ENCODE results near the gene CLPTM1. TPM values are rescaled to one million over a fixed set of nuclear protein-coding genes. Genes with fewer than 3 reads are reported as not detected.

CLPTM1 gene
- total RNA-seq, 6 donors from 2014 or later = 53.4 to 139 (median 99.6) TPM

DNA sequence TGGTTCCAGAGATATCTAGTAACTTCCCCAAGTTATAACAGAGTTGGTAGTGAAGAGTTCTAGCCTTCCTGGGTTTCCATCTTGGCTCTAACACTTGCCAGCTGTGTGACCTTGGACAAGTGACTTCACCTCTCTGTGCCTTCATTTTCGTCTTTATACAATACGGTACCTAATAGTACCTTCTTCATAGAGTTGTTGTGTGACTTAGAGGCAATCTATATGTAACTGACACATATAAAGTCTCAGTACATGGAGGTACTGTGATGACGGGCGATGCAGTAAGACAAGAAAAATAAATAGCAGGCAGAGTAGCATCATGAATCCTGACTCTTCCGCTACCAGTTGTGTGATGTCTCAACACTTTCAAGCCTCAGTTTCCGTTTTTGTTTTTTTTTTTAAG lies 75.6 kb downstream of the CLPTM1 start:
- no peak for ATAC-seq (ENCODE audit: low FRiP score in 2 of 2)
- no peaks in the 10 kb centered on the region for H3K4me1 ChIP-seq
- no peak overlapping the region for H3K4me3 ChIP-seq
- no peak overlapping the region for H3K27ac ChIP-seq
- peaks cover 2 to 83% (median 60%) of the 10 kb centered on the region in 4 donors for H3K36me3 ChIP-seq
- WGBS, 2 donors = 95% methylated on average over 6 of the region's 6 CpGs
- TF ChIP-seq, protein P1, sequence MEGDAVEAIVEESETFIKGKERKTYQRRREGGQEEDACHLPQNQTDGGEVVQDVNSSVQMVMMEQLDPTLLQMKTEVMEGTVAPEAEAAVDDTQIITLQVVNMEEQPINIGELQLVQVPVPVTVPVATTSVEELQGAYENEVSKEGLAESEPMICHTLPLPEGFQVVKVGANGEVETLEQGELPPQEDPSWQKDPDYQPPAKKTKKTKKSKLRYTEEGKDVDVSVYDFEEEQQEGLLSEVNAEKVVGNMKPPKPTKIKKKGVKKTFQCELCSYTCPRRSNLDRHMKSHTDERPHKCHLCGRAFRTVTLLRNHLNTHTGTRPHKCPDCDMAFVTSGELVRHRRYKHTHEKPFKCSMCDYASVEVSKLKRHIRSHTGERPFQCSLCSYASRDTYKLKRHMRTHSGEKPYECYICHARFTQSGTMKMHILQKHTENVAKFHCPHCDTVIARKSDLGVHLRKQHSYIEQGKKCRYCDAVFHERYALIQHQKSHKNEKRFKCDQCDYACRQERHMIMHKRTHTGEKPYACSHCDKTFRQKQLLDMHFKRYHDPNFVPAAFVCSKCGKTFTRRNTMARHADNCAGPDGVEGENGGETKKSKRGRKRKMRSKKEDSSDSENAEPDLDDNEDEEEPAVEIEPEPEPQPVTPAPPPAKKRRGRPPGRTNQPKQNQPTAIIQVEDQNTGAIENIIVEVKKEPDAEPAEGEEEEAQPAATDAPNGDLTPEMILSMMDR (IDR thresholded peaks at IDR 0.05) = no peak
- no peak for TF ChIP-seq EP300 (IDR thresholded peaks at IDR 0.05)
- no peak for TF ChIP-seq POLR2AphosphoS5 (IDR thresholded peaks at IDR 0.05)
- no peak for TF ChIP-seq POLR2A (IDR thresholded peaks at IDR 0.05)
- no peaks in the 10 kb centered on the region for H3K9me3 ChIP-seq
- DNase-seq = no peak
- H3K27me3 ChIP-seq = no peaks in the 10 kb centered on the region

DNA sequence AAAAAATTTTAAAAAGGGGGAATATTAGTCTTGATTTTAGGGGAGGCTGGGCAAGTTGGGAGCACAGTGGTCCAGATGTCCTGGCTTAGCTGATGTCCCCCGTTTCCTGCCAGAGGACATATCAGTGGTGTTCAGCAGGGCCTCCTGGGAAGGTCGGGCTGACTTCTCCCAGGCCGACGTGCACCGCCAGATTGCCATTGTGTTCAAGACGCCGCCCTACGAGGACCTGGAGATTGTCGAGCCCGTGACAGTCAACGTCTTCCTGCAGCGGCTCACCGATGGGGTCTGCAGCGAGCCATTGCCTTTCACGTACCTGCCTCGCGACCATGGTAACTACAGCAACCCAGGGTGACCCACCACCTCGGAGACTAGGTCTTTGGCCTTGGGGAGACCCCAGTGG lies 77.2 kb downstream of the CLPTM1 start:
- 88 to 97% methylated on average over 10 to 18 of the region's 18 CpGs for WGBS, 2 donors
- no peak overlapping the region for H3K27ac ChIP-seq
- TF ChIP-seq, protein P1 (IDR thresholded peaks at IDR 0.05) = no peak
- no peak for TF ChIP-seq POLR2A (IDR thresholded peaks at IDR 0.05)
- TF ChIP-seq POLR2AphosphoS5 (IDR thresholded peaks at IDR 0.05) = no peak
- no peak for TF ChIP-seq EP300 (IDR thresholded peaks at IDR 0.05)
- peaks cover 2 to 84% (median 63%) of the 10 kb centered on the region in 4 donors for H3K36me3 ChIP-seq
- DNase-seq (no peak), ATAC-seq (ENCODE audit: low FRiP score in 2 of 2) (no peak)
- no peak overlapping the region for H3K4me3 ChIP-seq
- no peaks in the 10 kb centered on the region for H3K27me3 ChIP-seq
- H3K9me3 ChIP-seq = no peaks in the 10 kb centered on the region
- no peaks in the 10 kb centered on the region for H3K4me1 ChIP-seq

DNA sequence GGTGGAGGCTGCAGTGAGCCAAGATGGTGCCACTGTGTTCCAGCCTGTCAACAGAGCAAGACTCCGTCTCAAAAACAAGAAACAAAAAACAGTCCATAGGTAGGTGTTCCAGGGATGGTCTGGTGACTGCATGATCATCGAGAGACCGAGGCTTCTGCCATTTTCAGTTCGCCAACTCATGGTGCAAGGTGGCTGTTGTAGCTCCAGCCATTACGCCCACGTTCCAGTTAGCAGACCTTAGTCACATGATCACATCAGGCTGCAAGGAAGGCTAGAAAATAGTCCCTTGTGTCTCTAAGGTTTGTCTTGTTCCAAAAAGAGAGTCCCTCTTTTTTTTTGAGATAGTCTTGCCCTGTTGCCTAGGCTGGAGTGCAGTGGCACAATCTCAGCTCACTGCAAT lies 80.6 kb downstream of the CLPTM1 start:
- Histone ChIP-seq H3K9me3 (no peaks in the 10 kb centered on the region), H3K27ac (no peak overlapping the region), H3K36me3 (peaks cover 2 to 61% (median 41%) of the 10 kb centered on the region in 4 donors), H3K4me3 (no peak overlapping the region), H3K4me1 (peaks cover 14 to 23% (median 17%) of the 10 kb centered on the region in 4 donors), H3K27me3 (no peaks in the 10 kb centered on the region)
- DNase-seq (no peak), ATAC-seq (ENCODE audit: low FRiP score in 2 of 2) (no peak)
- TF ChIP-seq POLR2A (IDR thresholded peaks at IDR 0.05) = no peak
- no peak for TF ChIP-seq POLR2AphosphoS5 (IDR thresholded peaks at IDR 0.05)
- TF ChIP-seq, protein P1 (IDR thresholded peaks at IDR 0.05) = no peak
- WGBS, 2 donors = 97% methylated on average over 6 of the region's 6 CpGs

DNA sequence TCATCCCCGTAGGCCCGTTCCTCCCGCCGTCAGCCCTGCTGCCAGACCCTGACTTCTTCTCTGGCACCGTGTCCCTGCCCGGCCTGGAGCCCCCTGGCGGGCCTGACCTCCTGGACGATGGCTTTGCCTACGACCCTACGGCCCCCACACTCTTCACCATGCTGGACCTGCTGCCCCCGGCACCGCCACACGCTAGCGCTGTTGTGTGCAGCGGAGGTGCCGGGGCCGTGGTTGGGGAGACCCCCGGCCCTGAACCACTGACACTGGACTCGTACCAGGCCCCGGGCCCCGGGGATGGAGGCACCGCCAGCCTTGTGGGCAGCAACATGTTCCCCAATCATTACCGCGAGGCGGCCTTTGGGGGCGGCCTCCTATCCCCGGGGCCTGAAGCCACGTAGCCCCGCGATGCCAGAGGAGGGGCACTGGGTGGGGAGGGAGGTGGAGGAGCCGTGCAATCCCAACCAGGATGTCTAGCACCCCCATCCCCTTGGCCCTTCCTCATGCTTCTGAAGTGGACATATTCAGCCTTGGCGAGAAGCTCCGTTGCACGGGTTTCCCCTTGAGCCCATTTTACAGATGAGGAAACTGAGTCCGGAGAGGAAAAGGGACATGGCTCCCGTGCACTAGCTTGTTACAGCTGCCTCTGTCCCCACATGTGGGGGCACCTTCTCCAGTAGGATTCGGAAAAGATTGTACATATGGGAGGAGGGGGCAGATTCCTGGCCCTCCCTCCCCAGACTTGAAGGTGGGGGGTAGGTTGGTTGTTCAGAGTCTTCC lies 82.4 kb downstream of the CLPTM1 start:
- no peaks in the 10 kb centered on the region for H3K9me3 ChIP-seq
- 93 to 96% methylated on average over 22 to 37 of the region's 37 CpGs for WGBS, 2 donors
- peak overlapping the region in 1 of 4 donors; percentile 96 for H3K27ac ChIP-seq
- ATAC-seq (ENCODE audit: low FRiP score in 2 of 2) = no peak
- TF ChIP-seq EP300 (IDR thresholded peaks at IDR 0.05) (no peak), POLR2A (IDR thresholded peaks at IDR 0.05) (no peak)
- TF ChIP-seq, protein P1 (IDR thresholded peaks at IDR 0.05) = no peak
- H3K36me3 ChIP-seq = peaks cover 2 to 64% (median 46%) of the 10 kb centered on the region in 4 donors
- no peaks in the 10 kb centered on the region for H3K27me3 ChIP-seq
- DNase-seq = peak in 1 of 2 donors; percentile 80
- peaks cover 18 to 35% (median 28%) of the 10 kb centered on the region in 4 donors for H3K4me1 ChIP-seq
- H3K4me3 ChIP-seq = no peak overlapping the region
